ENCODE data around the gene MMEL1. TPM values are rescaled to one million over a fixed set of nuclear protein-coding genes. Genes with fewer than 3 reads are reported as not detected.
A peak's percentile ranks its signal among the peaks of the same experiment; 100 is the strongest.

MMEL1 gene
- total RNA-seq, 6 experiments from 2014 or later, result not detected

DNA sequence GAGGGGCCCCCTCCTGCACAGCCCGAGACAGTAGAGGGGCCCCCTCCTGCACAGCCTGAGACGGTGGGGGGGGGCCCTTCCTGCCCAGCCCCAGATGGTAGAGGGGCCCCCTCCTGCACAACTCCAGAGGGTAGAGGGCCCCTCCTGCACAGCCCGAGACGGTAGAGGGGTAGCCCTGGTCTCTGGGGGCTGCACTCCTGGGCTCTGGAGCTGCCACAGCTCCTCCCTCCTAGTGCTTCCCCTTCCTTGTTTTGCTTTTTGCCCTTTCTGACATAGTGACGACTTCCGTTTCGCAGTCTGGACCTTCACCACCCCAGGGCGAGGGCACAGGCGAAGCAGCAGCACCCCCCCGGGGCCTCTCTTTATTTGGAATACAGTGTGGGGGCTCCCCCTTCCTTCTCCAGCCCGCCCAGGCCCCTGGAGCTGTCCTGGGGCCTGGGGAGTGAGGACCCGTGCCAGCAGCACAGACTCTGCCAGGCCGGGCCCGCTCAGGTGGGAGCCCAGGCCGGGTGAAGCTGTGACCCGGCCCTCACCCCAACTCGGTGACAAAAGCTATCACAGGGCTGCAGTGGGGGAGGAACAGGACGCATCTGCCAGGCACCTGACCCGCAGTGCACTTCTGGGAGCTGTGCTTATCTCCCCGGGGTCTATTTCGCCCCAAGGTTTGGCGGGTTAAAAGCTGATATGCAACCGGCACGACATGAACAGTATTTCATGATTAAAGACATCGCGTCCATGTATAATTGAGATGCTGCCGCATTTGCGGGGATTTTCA, 47.3 kb downstream of the MMEL1 start:
- peaks cover 9% of the 10 kb centered on the region for H3K27me3 Mint-ChIP-seq (ENCODE audit: insufficient read depth)
- TF ChIP-seq, protein P1, sequence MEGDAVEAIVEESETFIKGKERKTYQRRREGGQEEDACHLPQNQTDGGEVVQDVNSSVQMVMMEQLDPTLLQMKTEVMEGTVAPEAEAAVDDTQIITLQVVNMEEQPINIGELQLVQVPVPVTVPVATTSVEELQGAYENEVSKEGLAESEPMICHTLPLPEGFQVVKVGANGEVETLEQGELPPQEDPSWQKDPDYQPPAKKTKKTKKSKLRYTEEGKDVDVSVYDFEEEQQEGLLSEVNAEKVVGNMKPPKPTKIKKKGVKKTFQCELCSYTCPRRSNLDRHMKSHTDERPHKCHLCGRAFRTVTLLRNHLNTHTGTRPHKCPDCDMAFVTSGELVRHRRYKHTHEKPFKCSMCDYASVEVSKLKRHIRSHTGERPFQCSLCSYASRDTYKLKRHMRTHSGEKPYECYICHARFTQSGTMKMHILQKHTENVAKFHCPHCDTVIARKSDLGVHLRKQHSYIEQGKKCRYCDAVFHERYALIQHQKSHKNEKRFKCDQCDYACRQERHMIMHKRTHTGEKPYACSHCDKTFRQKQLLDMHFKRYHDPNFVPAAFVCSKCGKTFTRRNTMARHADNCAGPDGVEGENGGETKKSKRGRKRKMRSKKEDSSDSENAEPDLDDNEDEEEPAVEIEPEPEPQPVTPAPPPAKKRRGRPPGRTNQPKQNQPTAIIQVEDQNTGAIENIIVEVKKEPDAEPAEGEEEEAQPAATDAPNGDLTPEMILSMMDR (IDR thresholded peaks at IDR 0.05), result no peak
- H3K4me3 Mint-ChIP-seq, result peak overlapping the region; percentile 88
- H3K9me3 Mint-ChIP-seq, result no peaks in the 10 kb centered on the region
- DNase-seq, result peak; percentile 24
- no peaks in the 10 kb centered on the region for H3K36me3 Mint-ChIP-seq (ENCODE audit: low read depth)
- peaks cover 13% of the 10 kb centered on the region; the same call in 1 of the 2 replicates for H3K4me1 Mint-ChIP-seq (ENCODE audit: low read depth)
- peak overlapping the region; percentile 54 for H3K27ac Mint-ChIP-seq

DNA sequence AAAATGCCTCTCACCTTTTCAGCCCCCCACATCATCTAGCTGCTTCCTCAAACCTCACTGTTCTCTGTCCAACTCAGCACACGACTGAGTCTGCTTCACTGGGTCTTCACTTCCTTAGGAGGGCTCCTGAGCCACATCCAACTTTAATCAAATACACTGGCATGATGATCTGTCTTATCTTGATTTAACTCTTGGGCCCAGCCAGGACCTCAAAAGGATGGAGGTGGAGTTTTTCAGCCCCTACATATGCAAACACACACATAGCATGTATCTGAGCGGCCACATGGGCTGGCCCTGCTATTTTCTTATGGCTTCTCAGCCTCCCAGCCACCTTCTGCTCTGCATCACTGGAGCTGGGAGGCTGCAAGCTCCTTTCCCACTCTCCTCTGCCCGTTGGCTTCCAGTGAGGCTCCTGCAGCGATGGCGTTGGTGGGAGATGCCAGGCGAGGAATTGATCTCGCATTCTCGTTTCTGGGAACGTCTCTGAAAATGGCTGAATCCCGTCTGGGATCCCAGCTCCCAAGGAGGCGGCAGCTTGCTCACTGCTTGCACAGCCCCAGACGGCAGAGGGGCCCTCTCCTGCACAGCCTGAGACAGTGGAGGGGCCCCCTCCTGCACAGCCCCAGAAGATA, 48.0 kb downstream of the MMEL1 start:
- no peak for DNase-seq
- no peaks in the 10 kb centered on the region for H3K9me3 Mint-ChIP-seq
- H3K27me3 Mint-ChIP-seq (ENCODE audit: insufficient read depth), result peaks cover 9% of the 10 kb centered on the region
- TF ChIP-seq, protein P1 (IDR thresholded peaks at IDR 0.05), result no peak
- H3K4me1 Mint-ChIP-seq (ENCODE audit: low read depth), result peaks cover 13% of the 10 kb centered on the region; the same call in 1 of the 2 replicates
- peak overlapping the region; percentile 88 for H3K4me3 Mint-ChIP-seq
- H3K36me3 Mint-ChIP-seq (ENCODE audit: low read depth), result no peaks in the 10 kb centered on the region
- no peak overlapping the region for H3K27ac Mint-ChIP-seq

DNA sequence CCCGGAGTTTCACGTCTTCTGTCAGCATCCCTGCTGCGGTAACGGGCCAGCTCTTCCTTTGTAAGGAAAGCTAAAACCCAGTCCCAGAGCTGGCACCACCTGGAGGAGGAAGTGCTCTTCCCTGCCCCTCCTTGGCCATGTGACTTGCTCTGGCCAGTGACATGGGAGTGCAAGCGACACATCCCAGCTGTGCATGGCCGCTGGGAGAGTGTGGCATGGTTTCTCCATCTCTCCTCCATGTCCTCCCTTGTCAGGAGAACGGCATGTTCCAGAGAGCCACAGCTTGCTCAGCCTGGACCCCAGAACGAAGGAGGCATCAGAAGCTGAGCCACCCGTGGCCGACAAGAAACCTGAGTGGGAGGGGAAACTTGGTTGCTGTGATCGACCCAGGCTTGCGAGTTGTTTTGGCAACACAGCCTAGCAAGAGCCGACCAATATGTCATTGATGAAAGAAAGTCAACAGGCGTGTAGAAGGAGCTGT, 48.9 kb downstream of the MMEL1 start:
- TF ChIP-seq, protein P1 (IDR thresholded peaks at IDR 0.05), result 0 out of 2 replicates have a peak, but pooled peaks have one; percentile 1
- DNase-seq, result no peak
- Mint-ChIP-seq H3K27ac (no peak overlapping the region), H3K27me3 (ENCODE audit: insufficient read depth) (peaks cover 9% of the 10 kb centered on the region), H3K4me1 (ENCODE audit: low read depth) (peaks cover 13% of the 10 kb centered on the region; the same call in 1 of the 2 replicates), H3K4me3 (no peak overlapping the region), H3K9me3 (no peaks in the 10 kb centered on the region), H3K36me3 (ENCODE audit: low read depth) (no peaks in the 10 kb centered on the region)

- Mint-ChIP-seq H3K4me3 (no peak overlapping the region), H3K4me1 (ENCODE audit: low read depth) (peaks cover 13% of the 10 kb centered on the region; the same call in 1 of the 2 replicates), H3K27ac (no peak overlapping the region), H3K9me3 (no peaks in the 10 kb centered on the region), H3K36me3 (ENCODE audit: low read depth) (no peaks in the 10 kb centered on the region), H3K27me3 (ENCODE audit: insufficient read depth) (peaks cover 9% of the 10 kb centered on the region)
- no peak for DNase-seq
- TF ChIP-seq, protein P1 (IDR thresholded peaks at IDR 0.05), result 0 out of 2 replicates have a peak, but pooled peaks have one; percentile 7
Observed at GRCh38 chr1:2583331-2583791, 49.5 kb downstream of the MMEL1 start.

DNA sequence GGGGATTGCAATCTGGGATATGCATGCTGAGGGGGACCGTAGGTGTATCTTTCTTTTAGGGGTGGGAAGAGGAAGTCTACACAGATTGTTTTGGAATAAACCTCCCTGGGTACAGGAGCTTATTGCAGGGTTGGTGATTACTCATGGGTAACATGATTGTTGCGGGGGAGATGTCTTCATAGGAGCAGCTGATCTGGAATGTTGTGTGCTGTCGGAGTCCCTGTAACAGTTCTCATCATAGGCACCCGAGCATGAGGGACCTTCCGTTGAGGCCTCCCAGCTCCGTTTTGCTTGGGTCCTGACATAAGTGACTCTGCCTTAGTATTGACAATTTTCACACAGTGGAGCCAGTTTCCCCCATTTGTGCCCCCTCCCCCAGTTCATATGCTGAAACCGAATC, 50.4 kb downstream of the MMEL1 start:
- Mint-ChIP-seq H3K27ac (no peak overlapping the region), H3K36me3 (ENCODE audit: low read depth) (no peaks in the 10 kb centered on the region), H3K27me3 (ENCODE audit: insufficient read depth) (peaks cover 9% of the 10 kb centered on the region), H3K4me1 (ENCODE audit: low read depth) (peaks cover 13% of the 10 kb centered on the region; the same call in 1 of the 2 replicates), H3K9me3 (no peaks in the 10 kb centered on the region), H3K4me3 (no peak overlapping the region)
- TF ChIP-seq, protein P1 (IDR thresholded peaks at IDR 0.05), result no peak
- DNase-seq, result no peak

Data from HFFc6 (cell line).